Prostate gland (tissue), 2 donors: ENCODE results near the gene MARCHF4. TPM values are rescaled to one million over a fixed set of nuclear protein-coding genes. Genes with fewer than 3 reads are reported as not detected.

Source experiments
- DNase-seq: peaks from one replicate; pipeline ENCODE4 v3.0.0-alpha.2; 2019; ENCODE audit warnings: low spot score
- H3K27ac ChIP-seq, 2 donors: fragments of 200-600 bp; sonication (generic); 2 replicates each; pipeline ENCODE4 v1.5.1; 2017 to 2019
- H3K27me3 ChIP-seq: fragments of 200-600 bp; sonication (generic); replicated peaks from 2 replicates; pipeline ENCODE4 v1.5.1; 2019; ENCODE audit not compliant: insufficient read depth
- H3K36me3 ChIP-seq, 2 donors: fragments of 200-600 bp; sonication (generic); 1 replicate in 1 of 2; 2 replicates in 1 of 2; pipeline versions ENCODE4 v1.5.1 to v1.8.1; 2017 to 2019
- H3K4me1 ChIP-seq: fragments of 200-600 bp; sonication (generic); replicated peaks from 2 replicates; pipeline ENCODE4 v1.5.1; 2019
- H3K4me3 ChIP-seq, 2 donors: fragments of 200-600 bp; sonication (generic); 2 replicates each; pipeline ENCODE4 v1.5.1; 2017 to 2019
- H3K9me3 ChIP-seq: fragments of 200-600 bp; sonication (generic); 2 replicates; pipeline ENCODE4 v1.5.1; 2017
- POLR2A ChIP-seq: fragments of 450-650 bp; IDR thresholded peaks from one replicate; pipeline ENCODE4 v1.6.1; 2016; ENCODE audit warnings: antibody characterized with exemption, mild to moderate bottlenecking
- POLR2AphosphoS5 ChIP-seq: sonication (generic); formaldehyde crosslinking; IDR thresholded peaks from one replicate; pipeline ENCODE4 v1.6.1; 2017; ENCODE audit warnings: antibody characterized with exemption
- WGBS: methylation state at CpG from one replicate; pipeline ENCODE4 v1.1.5; 2018; 5-methylcytosine and 5-hydroxymethylcytosine counted together
- intact Hi-C: fragments of 100-400 bp; cut with DNase I; formaldehyde crosslinking; loops from one replicate; pipeline ENCODE4 v1.14.2; 2022
- total RNA-seq, 2 donors: library from RNA; depleted of rRNA; stranded (reverse); fragments of >200 nt; gene quantifications; one replicate each; pipeline ENCODE4 v1.1.0, GENCODE V29; 2016
- TF ChIP-seq, protein P1 (sequence below), 4 experiments: fragments of 200-600 bp in 2 of 4; fragments of 450-650 bp in 2 of 4; sonication (generic) in 2 of 4; IDR thresholded peaks; 1 replicate in 3 of 4; 2 replicates in 1 of 4; pipeline ENCODE4 v1.5.1; 2016 to 2019; ENCODE audit warnings: antibody characterized with exemption in 4 of 4, mild to moderate bottlenecking in 2 of 4, moderate library complexity in 2 of 4

MARCHF4 gene
- total RNA-seq, 2 donors from 2014 or later: not detected

DNA sequence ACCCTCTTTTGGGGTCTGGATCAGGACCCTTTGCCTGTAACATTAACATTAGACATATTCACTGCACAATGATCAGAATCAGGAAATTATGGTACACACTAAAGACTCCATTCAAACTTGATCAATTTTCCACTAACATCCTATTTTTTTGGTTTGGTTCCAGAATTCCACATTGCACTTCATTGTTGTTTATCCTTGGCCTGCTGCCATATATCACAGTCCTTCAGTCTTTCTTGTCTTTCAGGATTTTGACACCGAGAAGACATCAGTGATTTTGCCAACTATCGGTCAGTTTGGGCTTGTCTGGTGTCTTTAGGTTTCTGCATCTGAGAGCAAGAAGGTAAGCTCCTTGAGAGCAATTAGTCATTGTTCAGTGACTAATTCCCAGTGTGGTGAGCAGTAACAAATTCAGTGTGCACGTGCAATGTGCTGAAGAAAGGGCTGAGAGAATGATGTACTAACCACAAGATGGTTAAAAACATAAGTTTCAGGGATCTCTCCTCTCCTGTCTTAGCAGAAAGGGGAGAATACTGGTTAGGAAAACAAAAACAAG, 23.5 kb downstream of the MARCHF4 start:
- H3K36me3 ChIP-seq: no peaks in the 10 kb centered on the region
- TF ChIP-seq, protein P1, sequence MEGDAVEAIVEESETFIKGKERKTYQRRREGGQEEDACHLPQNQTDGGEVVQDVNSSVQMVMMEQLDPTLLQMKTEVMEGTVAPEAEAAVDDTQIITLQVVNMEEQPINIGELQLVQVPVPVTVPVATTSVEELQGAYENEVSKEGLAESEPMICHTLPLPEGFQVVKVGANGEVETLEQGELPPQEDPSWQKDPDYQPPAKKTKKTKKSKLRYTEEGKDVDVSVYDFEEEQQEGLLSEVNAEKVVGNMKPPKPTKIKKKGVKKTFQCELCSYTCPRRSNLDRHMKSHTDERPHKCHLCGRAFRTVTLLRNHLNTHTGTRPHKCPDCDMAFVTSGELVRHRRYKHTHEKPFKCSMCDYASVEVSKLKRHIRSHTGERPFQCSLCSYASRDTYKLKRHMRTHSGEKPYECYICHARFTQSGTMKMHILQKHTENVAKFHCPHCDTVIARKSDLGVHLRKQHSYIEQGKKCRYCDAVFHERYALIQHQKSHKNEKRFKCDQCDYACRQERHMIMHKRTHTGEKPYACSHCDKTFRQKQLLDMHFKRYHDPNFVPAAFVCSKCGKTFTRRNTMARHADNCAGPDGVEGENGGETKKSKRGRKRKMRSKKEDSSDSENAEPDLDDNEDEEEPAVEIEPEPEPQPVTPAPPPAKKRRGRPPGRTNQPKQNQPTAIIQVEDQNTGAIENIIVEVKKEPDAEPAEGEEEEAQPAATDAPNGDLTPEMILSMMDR (IDR thresholded peaks at IDR 0.05): no peak
- H3K4me1 ChIP-seq: no peaks in the 10 kb centered on the region
- WGBS: 44% methylated on average over 3 of the region's 3 CpGs
- no peak for DNase-seq
- no peaks in the 10 kb centered on the region for H3K9me3 ChIP-seq
- H3K4me3 ChIP-seq: no peak overlapping the region
- intact Hi-C loops: no loop called here
- H3K27ac ChIP-seq: no peak overlapping the region
- no peaks in the 10 kb centered on the region for H3K27me3 ChIP-seq

DNA sequence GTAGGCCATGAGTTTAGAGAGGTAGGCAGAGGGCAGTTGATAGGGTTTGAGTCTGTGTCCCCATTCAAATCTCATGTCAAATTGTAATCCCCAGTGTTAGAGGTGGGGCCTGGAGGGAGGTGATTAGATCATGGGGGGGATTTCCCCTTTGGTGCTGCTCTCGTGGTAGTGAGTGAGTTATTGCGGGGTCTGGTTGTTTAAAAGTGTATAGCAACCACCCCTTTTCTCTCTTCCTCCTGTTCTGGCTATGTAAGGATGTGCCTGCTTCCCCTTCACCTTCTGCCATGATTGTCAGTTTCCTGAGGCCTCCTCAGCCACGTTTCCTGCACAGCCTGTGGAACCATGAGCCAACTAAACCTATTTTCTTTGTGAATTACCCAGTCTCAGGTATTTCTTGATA, 25.5 kb downstream of the MARCHF4 start:
- no peaks in the 10 kb centered on the region for H3K4me1 ChIP-seq
- H3K27ac ChIP-seq: no peak overlapping the region
- DNase-seq: no peak
- H3K27me3 ChIP-seq: no peaks in the 10 kb centered on the region
- intact Hi-C loops: no loop called here
- H3K9me3 ChIP-seq: no peaks in the 10 kb centered on the region
- no peak overlapping the region for H3K4me3 ChIP-seq
- no peak for TF ChIP-seq POLR2A
- TF ChIP-seq, protein P1 (IDR thresholded peaks at IDR 0.05): no peak
- no peak for TF ChIP-seq POLR2AphosphoS5
- no peaks in the 10 kb centered on the region for H3K36me3 ChIP-seq
- WGBS: 73% methylated on average over 3 of the region's 3 CpGs

DNA sequence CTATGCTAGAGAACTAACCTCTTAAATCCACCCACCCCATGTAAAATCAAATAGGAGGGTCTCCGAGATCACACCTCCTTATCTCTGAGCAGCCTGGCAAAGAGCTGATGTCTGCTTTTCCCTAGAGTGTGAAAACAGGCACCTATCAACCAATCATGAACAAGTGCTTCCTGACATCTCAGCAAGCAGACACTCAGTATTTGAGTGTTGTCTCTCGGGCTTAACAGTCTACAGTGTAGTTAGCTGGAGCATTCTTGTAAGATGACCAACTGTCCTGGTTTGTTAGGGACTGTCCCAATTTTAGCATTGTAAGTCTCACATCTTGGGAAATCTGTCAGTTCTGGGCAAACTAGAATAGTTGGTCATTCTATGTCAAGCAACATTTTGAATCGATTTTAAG, 26.4 kb downstream of the MARCHF4 start:
- TF ChIP-seq POLR2A (no peak), POLR2AphosphoS5 (no peak)
- TF ChIP-seq, protein P1 (IDR thresholded peaks at IDR 0.05): no peak
- 68% methylated on average over 3 of the region's 3 CpGs for WGBS
- DNase-seq: no peak

DNA sequence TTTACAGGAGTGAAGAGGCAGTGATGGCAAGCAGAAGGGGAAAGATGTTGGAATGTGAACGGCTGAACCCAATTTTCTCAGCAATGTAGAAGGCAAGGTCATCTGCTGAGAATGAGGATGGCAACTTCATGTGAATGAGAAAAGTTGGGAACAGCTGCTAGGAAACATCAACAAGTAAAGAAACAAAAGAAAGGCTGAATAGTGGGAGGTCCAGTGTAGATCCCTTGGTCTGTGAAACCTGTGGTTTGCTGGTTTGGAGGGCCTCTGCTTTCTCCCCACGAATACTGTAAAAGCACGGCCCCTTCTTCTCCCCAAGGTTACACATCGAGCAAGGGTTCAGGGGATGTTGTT, 27.4 kb downstream of the MARCHF4 start:
- Histone ChIP-seq H3K27me3 (no peaks in the 10 kb centered on the region), H3K4me1 (peaks cover 2% of the 10 kb centered on the region), H3K9me3 (no peaks in the 10 kb centered on the region), H3K27ac (no peak overlapping the region), H3K36me3 (no peaks in the 10 kb centered on the region), H3K4me3 (no peak overlapping the region)
- WGBS: 73% methylated on average over 4 of the region's 4 CpGs
- DNase-seq: no peak
- TF ChIP-seq, protein P1 (IDR thresholded peaks at IDR 0.05): no peak
- no peak for TF ChIP-seq POLR2AphosphoS5
- TF ChIP-seq POLR2A: no peak
- intact Hi-C loops: no loop called here

More for the DNA sequence above, 26.4 kb downstream of the MARCHF4 start:
- Histone ChIP-seq H3K4me1 (no peaks in the 10 kb centered on the region), H3K36me3 (no peaks in the 10 kb centered on the region), H3K27ac (no peak overlapping the region), H3K9me3 (no peaks in the 10 kb centered on the region), H3K4me3 (no peak overlapping the region), H3K27me3 (no peaks in the 10 kb centered on the region)
- intact Hi-C loops: no loop called here

DNA sequence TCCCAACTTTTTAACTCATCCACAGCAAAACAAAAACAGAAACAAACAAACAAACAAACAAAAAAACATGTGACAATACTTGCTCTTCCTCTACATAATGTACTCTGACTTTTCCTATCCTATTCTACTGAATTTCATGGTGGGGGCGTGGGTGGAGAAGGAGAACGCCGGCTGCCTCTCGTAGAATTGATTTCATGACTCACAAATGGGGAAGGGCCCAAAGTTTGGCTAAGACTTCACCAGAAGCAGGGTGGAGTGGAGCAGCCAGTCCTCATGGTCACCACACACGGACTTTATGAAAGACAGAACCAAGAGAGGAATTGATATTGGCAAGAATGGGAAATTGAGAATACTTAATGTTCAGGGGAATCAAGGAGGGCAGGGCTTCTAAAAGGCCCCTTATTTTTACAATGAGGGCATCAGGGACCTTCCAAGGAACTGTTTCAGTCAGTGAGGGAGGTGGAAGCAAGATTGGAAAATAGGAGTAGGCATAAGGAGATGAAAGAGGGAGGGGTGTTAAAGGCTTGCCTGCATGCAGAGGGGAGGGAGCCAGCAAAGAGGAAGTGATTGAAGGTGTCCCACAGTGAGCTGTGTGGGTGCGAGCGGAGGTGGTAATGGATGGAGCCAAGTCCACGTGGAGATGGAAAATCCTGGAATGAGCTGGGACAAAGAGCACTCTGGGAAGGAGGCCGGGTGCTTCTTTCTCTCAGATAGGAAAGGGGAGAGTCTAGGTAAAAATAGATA, 27.9 kb downstream of the MARCHF4 start:
- H3K36me3 ChIP-seq: no peaks in the 10 kb centered on the region
- H3K27me3 ChIP-seq: no peaks in the 10 kb centered on the region
- intact Hi-C loops: no loop called here
- H3K4me3 ChIP-seq: no peak overlapping the region
- WGBS: 70% methylated on average over 9 of the region's 9 CpGs
- H3K9me3 ChIP-seq: no peaks in the 10 kb centered on the region
- DNase-seq: no peak
- TF ChIP-seq POLR2A: no peak
- TF ChIP-seq POLR2AphosphoS5: no peak
- TF ChIP-seq, protein P1 (IDR thresholded peaks at IDR 0.05): no peak
- no peak overlapping the region for H3K27ac ChIP-seq
- peaks cover 4% of the 10 kb centered on the region for H3K4me1 ChIP-seq
